Upper lobe of left lung (tissue), 4 donors: ENCODE measurements around the gene ADGRL3.

ENCODE experiments used
- POLR2AphosphoS5 ChIP-seq, 2 donors: sonication (generic); formaldehyde crosslinking; IDR thresholded peaks; one replicate each; pipeline ENCODE4 v1.5.1; 2017; ENCODE audit warnings: antibody characterized with exemption in 2 of 2
- TF ChIP-seq, protein P1 (sequence below), 6 experiments: fragments of 450-650 bp in 4 of 6; fragments of 200-600 bp in 2 of 6; sonication (generic) in 2 of 6; IDR thresholded peaks; one replicate each; pipeline ENCODE4 v1.5.1; 2016 to 2019; ENCODE audit warnings: antibody characterized with exemption in 6 of 6

DNA sequence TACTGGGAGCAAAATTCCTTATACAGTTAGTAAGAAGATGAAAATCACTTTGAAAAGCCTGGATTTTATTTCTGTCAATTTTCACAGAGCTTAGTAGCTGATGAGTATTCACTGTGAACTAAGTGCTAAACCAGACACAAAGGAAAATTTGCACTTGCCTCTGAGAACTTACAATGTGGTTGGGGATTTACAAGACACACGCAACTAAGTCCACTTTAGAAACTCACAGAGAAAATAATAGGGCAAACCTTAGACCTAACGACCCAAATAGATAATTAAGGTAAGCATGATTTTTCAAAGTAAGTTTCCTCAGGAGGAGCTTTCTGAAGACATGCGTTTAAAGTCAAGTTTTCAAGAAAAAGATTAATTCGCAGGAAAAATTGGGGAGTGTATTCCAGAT lies 708.9 kb downstream of the ADGRL3 start:
- TF ChIP-seq, protein P1, sequence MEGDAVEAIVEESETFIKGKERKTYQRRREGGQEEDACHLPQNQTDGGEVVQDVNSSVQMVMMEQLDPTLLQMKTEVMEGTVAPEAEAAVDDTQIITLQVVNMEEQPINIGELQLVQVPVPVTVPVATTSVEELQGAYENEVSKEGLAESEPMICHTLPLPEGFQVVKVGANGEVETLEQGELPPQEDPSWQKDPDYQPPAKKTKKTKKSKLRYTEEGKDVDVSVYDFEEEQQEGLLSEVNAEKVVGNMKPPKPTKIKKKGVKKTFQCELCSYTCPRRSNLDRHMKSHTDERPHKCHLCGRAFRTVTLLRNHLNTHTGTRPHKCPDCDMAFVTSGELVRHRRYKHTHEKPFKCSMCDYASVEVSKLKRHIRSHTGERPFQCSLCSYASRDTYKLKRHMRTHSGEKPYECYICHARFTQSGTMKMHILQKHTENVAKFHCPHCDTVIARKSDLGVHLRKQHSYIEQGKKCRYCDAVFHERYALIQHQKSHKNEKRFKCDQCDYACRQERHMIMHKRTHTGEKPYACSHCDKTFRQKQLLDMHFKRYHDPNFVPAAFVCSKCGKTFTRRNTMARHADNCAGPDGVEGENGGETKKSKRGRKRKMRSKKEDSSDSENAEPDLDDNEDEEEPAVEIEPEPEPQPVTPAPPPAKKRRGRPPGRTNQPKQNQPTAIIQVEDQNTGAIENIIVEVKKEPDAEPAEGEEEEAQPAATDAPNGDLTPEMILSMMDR (IDR thresholded peaks at IDR 0.05) = no peak
- TF ChIP-seq POLR2AphosphoS5 (IDR thresholded peaks at IDR 0.05) = no peak
